ENCODE data around the gene MYO9A. TPM values are rescaled to one million over a fixed set of nuclear protein-coding genes. Genes with fewer than 3 reads are reported as not detected.

Gene MYO9A
- total RNA-seq, 4 donors from 2014 or later: 50.8 to 68.3 (median 59.5) TPM

DNA sequence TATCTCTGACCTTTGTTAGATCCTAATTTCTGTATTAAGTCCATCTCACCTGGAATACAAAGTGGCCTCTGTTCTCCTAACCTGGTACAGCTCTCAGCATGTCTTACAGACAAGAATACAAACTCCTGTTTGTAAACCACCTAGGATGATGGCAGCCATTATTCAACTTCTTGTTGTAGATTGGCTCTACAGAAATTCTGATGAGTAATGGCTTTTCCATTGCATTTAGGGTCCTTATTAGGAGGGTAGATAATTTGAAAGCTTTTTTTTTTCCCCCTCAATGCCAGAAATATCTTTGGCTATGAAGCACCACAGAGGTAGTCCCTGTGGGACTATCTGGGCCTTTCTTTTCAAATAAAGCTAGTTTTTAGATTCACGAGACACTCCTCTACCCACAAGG, 297.8 kb downstream of the MYO9A start:
- no peak overlapping the region for H3K4me3 ChIP-seq (ENCODE audit: low read depth, poor library complexity, severe bottlenecking)
- 91 to 98% methylated on average over 1 of the region's 1 CpG for WGBS, 2 donors
- TF ChIP-seq, protein P1, sequence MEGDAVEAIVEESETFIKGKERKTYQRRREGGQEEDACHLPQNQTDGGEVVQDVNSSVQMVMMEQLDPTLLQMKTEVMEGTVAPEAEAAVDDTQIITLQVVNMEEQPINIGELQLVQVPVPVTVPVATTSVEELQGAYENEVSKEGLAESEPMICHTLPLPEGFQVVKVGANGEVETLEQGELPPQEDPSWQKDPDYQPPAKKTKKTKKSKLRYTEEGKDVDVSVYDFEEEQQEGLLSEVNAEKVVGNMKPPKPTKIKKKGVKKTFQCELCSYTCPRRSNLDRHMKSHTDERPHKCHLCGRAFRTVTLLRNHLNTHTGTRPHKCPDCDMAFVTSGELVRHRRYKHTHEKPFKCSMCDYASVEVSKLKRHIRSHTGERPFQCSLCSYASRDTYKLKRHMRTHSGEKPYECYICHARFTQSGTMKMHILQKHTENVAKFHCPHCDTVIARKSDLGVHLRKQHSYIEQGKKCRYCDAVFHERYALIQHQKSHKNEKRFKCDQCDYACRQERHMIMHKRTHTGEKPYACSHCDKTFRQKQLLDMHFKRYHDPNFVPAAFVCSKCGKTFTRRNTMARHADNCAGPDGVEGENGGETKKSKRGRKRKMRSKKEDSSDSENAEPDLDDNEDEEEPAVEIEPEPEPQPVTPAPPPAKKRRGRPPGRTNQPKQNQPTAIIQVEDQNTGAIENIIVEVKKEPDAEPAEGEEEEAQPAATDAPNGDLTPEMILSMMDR (IDR thresholded peaks at IDR 0.05): no peak
- TF ChIP-seq POLR2A (IDR thresholded peaks at IDR 0.05): no peak
- intact Hi-C loops (cut with DNase I; ENCODE audit: low total_unique reads): no loop called here
- DNase-seq (ENCODE audit: low spot score in 2 of 2): no peak

DNA sequence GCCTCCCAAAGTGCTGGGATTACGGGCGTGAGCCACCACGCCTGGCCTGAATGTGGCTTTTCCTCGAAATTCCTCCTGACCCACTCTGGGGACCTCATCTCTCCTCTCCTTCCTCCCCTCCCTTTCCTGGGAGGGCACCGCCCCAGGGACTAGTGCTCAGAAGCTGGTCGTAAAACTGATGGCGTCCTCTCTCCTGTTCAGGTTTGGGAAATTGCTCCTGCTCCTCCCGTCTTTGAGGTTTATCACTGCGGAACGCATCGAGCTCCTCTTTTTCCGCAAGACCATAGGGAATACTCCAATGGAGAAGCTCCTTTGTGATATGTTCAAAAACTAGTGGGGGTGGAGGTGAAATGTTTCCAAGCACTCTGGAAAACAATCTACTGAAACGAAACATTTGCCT, 300.6 kb downstream of the MYO9A start:
- intact Hi-C loops (cut with DNase I; ENCODE audit: low total_unique reads): no loop called here
- TF ChIP-seq POLR2A (IDR thresholded peaks at IDR 0.05): no peak
- TF ChIP-seq, protein P1 (IDR thresholded peaks at IDR 0.05): no peak
- no peak overlapping the region for H3K4me3 ChIP-seq (ENCODE audit: low read depth, poor library complexity, severe bottlenecking)
- DNase-seq (ENCODE audit: low spot score in 2 of 2): no peak
- WGBS, 2 donors: 94 to 95% methylated on average over 13 of the region's 13 CpGs

DNA sequence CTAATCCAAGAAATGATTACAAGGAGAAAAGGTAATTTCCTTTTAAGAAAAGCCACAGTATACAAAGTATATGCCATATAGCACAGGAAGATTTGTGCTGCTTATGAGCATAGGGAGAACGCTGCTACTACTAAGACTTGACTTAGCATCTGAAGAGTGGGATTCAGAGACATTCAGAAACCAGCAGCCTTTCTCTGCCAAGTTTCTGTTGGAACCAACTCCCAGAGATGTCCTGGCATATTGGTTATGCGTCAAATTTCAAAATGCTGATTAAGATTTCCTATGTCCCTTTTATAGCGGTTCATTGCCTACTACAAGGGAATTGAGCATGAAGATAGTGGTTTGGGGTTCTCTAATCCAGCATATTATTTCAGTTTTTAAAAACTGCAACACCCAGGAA, 302.6 kb downstream of the MYO9A start:
- intact Hi-C loops (cut with DNase I; ENCODE audit: low total_unique reads): no loop called here
- 80 to 86% methylated on average over 3 of the region's 3 CpGs for WGBS, 2 donors
- no peak for DNase-seq (ENCODE audit: low spot score in 2 of 2)

DNA sequence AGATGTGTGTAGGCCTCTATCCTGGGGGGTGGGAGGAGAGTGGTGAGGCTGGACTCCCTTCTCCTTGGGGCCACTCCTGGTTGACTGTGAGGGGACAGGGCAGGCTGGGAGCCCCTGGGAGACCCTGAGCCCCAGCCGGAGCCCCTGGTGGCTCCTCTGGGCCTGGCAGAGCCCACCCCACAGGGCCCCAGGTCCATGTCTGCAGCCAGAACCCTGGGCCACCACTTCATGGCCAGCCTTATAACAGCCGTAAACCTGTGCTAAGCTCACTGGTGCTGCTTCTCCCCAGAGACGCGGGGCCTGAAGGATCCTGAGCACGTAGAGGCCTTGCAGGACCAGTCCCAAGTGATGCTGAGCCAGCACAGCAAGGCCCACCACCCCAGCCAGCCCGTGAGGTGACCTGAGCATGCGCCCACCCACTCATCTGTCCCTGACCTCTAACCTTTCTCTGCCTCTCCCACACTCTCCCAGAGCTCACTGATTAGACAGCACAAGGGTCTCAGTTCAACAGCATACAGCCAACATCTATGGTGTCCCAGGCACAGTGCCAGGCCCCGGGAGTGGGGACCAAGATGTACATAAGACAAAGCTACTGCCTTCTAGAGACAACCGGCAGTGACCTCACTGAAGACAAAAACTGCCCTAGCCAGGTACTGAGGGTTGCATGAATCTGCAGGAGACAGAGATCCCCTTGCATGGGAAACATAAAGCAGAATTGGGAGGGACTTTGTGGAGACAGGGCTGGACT, 304.1 kb downstream of the MYO9A start:
- 81 to 87% methylated on average over 8 to 9 of the region's 9 CpGs for WGBS, 2 donors
- no peak for DNase-seq (ENCODE audit: low spot score in 2 of 2)
- no peak overlapping the region for H3K4me3 ChIP-seq (ENCODE audit: low read depth, poor library complexity, severe bottlenecking)
- TF ChIP-seq POLR2A (IDR thresholded peaks at IDR 0.05): no peak
- TF ChIP-seq, protein P1 (IDR thresholded peaks at IDR 0.05): no peak
- intact Hi-C loops (cut with DNase I; ENCODE audit: low total_unique reads): no loop called here

More for the DNA sequence above, 302.6 kb downstream of the MYO9A start:
- TF ChIP-seq, protein P1 (IDR thresholded peaks at IDR 0.05): no peak
- TF ChIP-seq POLR2A (IDR thresholded peaks at IDR 0.05): no peak
- H3K4me3 ChIP-seq (ENCODE audit: low read depth, poor library complexity, severe bottlenecking): no peak overlapping the region

DNA sequence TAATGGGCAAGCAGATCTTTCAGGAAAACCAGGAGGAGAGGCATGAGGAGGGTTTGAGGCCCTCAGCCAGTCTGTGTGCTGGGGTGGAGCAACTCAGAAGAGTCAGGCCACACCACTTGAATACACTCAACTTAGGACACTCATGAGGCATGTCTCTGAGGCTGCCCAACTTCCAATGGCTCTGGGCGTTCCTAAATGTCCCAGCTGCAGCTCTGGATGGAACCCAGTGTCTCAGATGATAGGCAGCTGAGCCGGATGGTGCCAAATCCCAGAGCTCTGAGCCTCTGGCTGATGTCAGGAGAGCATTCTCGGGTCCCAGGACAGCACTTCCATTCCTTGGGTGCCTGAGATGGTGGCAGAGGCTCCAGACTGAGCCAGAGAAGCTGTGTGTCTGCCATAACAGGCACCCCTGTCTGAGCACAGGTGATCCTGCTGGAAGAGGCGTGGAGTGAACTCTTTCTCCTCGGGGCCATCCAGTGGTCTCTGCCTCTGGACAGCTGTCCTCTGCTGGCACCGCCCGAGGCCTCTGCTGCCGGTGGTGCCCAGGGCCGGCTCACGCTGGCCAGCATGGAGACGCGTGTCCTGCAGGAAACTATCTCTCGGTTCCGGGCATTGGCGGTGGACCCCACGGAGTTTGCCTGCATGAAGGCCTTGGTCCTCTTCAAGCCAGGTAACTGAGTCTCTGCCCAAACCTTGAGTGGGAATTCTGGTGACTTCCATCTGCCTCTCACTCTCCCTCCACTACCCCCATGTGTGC, 304.8 kb downstream of the MYO9A start:
- TF ChIP-seq, protein P1 (IDR thresholded peaks at IDR 0.05): no peak
- no peak for TF ChIP-seq POLR2A (IDR thresholded peaks at IDR 0.05)
- no peak overlapping the region for H3K4me3 ChIP-seq (ENCODE audit: low read depth, poor library complexity, severe bottlenecking)
- WGBS, 2 donors: 79 to 87% methylated on average over 15 to 16 of the region's 16 CpGs
- intact Hi-C loops (cut with DNase I; ENCODE audit: low total_unique reads): no loop called here
- DNase-seq (ENCODE audit: low spot score in 2 of 2): no peak
